RPMI8226 (cell line): ENCODE results near the gene BOC.

ENCODE experiments used
- DNase-seq: peaks from one replicate; pipeline ENCODE4 v3.0.0-alpha.2; 2015

Gene BOC

GRCh38 chr3:113288881-113289280, 77.5 kb downstream of the BOC start:
- DNase-seq, result no peak

GRCh38 chr3:113291572-113291971, 80.2 kb downstream of the BOC start:
- no peak for DNase-seq

DNA sequence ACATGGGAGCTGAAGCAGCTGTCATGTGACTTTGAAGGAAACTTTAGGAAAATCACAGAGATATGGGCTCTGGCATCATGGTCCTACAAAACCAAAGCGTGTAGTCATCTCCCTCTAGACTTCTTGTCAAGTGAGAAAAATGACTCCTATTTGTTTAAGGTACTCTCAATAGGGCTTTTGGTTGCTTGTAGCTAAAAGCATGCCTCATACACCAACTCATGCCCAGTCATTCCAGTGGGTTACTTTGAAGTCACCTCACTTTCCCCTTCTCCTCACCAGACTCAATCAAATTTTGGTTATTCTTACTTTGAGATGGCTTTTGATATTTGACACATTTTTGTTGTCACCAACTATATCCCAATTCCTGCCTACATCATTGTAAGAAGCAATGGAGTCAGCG, 81.6 kb downstream of the BOC start:
- no peak for DNase-seq

DNA sequence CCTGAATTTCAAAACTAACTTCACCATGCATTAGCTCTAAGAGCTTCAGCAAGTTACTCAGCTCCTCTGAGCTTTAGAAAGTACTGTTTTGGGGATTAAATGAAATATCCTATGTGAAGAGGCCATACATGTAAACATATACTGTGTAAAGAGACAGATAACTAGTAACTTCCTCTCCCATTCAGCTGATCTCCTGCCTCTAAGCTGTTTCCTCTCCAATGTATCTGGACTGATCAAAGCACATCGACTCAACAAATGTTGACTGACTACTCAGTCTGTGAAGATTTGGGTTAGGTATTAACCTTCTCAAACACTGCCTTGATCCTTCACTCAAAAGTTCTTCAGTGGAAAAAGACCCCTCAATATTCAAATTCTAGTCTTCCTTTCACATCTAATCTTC, 82.0 kb downstream of the BOC start:
- no peak for DNase-seq

DNA sequence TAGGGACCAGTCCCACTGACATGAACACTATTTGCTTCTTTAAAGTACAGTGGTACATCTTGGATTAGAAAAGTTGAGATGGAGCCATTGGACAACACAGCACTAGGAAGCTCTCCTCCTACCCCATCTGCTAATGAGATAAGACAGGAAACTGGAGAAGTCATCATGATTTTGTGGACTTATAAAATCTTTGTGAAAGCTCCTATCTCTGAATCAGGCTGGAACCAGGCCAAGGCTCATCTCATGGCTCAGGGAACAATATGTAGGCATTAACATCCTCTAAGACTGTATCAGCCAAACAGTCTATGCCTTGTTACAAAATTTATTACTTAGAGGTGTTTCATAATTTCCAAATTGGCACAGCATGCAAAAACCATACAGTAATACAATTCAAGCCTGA, 84.1 kb downstream of the BOC start:
- no peak for DNase-seq

- DNase-seq, result no peak
These were observed 85.9 kb downstream of the BOC start for GRCh38 chr3:113297287-113297686.

GRCh38 chr3:113297841-113298240, 86.5 kb downstream of the BOC start:
- DNase-seq, result no peak

DNA sequence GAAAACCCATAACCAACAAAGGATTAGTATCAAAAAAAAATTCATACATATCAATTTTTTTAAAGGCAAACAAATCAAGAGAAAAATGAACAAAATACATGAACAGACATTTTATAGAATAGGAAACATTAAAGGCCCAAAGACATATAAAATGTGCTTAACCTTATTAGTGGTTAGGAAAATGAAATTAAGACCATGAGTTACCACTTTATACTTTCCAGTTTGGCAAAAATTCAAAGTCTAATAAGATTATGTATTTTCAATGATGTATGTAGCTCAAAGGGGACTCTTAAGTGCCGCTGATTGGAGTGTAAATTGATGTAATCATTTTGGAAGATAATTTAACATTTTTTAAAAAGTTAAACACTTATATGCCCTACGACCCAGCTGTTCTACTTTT, 89.2 kb downstream of the BOC start:
- DNase-seq, result no peak

DNA sequence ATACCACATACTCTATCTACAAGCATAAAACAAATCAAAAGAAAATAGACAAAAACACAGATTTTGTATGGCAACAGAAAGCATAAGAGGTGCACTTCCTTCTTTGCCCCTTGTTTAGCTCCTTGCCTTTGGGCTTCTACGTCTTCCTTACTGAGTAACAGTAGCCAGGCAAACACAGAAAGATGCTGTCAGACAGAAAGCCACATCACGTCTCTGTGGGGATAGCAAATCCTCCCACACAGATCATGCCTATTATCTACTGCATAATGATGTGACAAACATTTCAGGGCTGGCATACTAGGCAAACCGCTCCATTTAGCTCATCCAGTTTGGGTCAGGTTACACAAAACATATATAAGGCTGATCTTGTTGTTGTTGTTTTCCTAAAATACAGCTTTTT, 92.7 kb downstream of the BOC start:
- DNase-seq, result no peak

DNA sequence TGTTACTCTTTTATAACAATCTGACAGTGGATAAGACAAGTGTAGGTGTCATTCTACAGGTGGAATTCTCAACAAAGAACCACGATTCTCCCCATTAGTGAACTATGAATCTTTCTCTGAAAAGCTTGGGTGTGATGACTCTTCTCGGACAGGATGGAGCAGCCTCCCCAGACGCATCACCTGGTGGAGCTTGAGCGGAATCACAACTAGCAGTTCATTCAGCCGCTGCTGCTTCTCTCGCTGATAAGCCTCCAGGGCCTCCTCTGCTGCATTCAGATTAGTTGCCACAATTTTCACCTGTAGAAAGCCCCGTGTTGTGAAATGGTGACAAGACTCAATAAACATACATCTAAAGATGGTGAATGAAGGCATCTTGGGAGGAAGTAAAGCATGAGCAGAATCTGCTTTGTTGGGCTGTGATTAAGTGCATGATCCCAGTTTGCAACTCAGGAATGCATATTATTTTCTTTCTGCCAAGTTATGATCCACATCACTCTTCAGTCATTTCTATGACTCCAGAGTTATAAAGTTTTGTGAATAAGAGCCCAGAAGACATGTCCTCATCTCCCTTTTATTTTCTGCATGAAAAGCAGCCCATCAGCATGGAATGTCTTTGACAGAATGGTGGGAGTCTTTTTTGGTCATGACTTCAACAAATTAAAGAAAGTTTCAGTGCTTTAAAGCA, 93.6 kb downstream of the BOC start:
- no peak for DNase-seq

GRCh38 chr3:113310960-113311359, 99.6 kb downstream of the BOC start:
- DNase-seq, result no peak

GRCh38 chr3:113312416-113312815, 101.1 kb downstream of the BOC start:
- no peak for DNase-seq

- no peak for DNase-seq
These were observed 103.6 kb downstream of the BOC start for GRCh38 chr3:113314923-113315322.

- DNase-seq, result no peak
These were observed 118.4 kb downstream of the BOC start for GRCh38 chr3:113329757-113330156.

- DNase-seq, result no peak
These were observed 119.4 kb downstream of the BOC start for GRCh38 chr3:113330742-113331141.

DNA sequence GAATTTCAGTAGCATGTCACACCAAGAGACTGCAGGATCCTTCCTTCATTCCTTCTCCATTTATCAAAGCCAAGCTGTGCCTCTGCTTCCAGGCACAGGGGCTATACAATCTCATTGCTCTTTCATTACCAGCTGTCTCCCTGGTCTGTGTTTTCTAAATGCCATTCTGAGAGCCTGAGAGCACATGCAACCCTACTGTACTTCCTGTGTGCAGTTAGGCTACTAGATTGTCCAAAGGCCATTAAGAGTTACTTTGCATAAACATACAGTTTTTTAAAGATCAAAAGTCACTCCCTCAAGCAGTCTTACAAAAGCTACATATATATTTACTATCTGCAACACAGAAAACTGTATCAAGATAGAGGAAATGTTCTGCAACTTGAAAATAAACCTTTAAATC, 119.8 kb downstream of the BOC start:
- DNase-seq, result no peak
